Measurements from ENCODE around the gene CD52. TPM values are rescaled to one million over a fixed set of nuclear protein-coding genes. Genes with fewer than 3 reads are reported as not detected.

The CD52 gene
- 295 and 297 TPM in 2 replicates for total RNA-seq

- Mint-ChIP-seq H3K4me1 (peaks cover 64% of the 10 kb centered on the region), H3K36me3 (ENCODE audit: low read depth) (peaks cover 34% of the 10 kb centered on the region)
Measured at GRCh38 chr1:26317612-26318337, at the start of gene CD52. TSS of gene CD52 (plus strand) at chr1:26317958. CDS start at chr1:26318018, 60 bp downstream.

GRCh38 chr1:26268290-26269197 lies 49.2 kb upstream of the CD52 start:
- Mint-ChIP-seq H3K36me3 (ENCODE audit: low read depth) (peaks cover 68% of the 10 kb centered on the region), H3K4me1 (peaks cover 5% of the 10 kb centered on the region), H3K27ac (no peak overlapping the region), H3K9me3 (peaks cover 3% of the 10 kb centered on the region), H3K4me3 (no peak overlapping the region), H3K27me3 (no peaks in the 10 kb centered on the region)
- DNase-seq, result no peak
- intact Hi-C loops (cut with micrococcal nuclease), result no loop called here

More at GRCh38 chr1:26317612-26318337, at the start of gene CD52:
- Mint-ChIP-seq H3K27ac (peak within 1 kb of the TSS; percentile 96), H3K9me3 (no peaks in the 10 kb centered on the region), H3K27me3 (no peaks in the 10 kb centered on the region), H3K4me3 (peak within 1 kb of the TSS; percentile 82)
- intact Hi-C loops (cut with micrococcal nuclease), result loop anchor here (2.0 to 5.0 kb wide), 2 partner anchors 155 to 263 kb away; partner anchors contain the start of gene HMGN2
- DNase-seq, result peak; percentile 94

- intact Hi-C loops (cut with micrococcal nuclease), result no loop called here
- H3K4me1 Mint-ChIP-seq, result peaks cover 7% of the 10 kb centered on the region
Measured at GRCh38 chr1:26269198-26269550, 48.6 kb upstream of the CD52 start.

GRCh38 chr1:26274801-26275425 lies 42.8 kb upstream of the CD52 start:
- peak; percentile 57 for DNase-seq
- H3K36me3 Mint-ChIP-seq (ENCODE audit: low read depth), result peaks cover 52% of the 10 kb centered on the region
- peaks cover 46% of the 10 kb centered on the region for H3K4me1 Mint-ChIP-seq
- H3K9me3 Mint-ChIP-seq, result no peaks in the 10 kb centered on the region
- H3K27ac Mint-ChIP-seq, result peak overlapping the region; percentile 96
- H3K27me3 Mint-ChIP-seq, result no peaks in the 10 kb centered on the region
- intact Hi-C loops (cut with micrococcal nuclease), result loop anchor here (1.0 to 5.0 kb wide), 7 partner anchors 46 to 307 kb away; partner anchors contain the start of genes C1orf232, DHDDS, HMGN2 and PDIK1L
- peak overlapping the region; percentile 27 for H3K4me3 Mint-ChIP-seq

More at GRCh38 chr1:26269198-26269550, 48.6 kb upstream of the CD52 start:
- H3K36me3 Mint-ChIP-seq (ENCODE audit: low read depth), result peaks cover 65% of the 10 kb centered on the region
- peaks cover 3% of the 10 kb centered on the region for H3K9me3 Mint-ChIP-seq
- H3K27ac Mint-ChIP-seq, result no peak overlapping the region
- DNase-seq, result no peak
- H3K27me3 Mint-ChIP-seq, result no peaks in the 10 kb centered on the region
- H3K4me3 Mint-ChIP-seq, result no peak overlapping the region

DNA sequence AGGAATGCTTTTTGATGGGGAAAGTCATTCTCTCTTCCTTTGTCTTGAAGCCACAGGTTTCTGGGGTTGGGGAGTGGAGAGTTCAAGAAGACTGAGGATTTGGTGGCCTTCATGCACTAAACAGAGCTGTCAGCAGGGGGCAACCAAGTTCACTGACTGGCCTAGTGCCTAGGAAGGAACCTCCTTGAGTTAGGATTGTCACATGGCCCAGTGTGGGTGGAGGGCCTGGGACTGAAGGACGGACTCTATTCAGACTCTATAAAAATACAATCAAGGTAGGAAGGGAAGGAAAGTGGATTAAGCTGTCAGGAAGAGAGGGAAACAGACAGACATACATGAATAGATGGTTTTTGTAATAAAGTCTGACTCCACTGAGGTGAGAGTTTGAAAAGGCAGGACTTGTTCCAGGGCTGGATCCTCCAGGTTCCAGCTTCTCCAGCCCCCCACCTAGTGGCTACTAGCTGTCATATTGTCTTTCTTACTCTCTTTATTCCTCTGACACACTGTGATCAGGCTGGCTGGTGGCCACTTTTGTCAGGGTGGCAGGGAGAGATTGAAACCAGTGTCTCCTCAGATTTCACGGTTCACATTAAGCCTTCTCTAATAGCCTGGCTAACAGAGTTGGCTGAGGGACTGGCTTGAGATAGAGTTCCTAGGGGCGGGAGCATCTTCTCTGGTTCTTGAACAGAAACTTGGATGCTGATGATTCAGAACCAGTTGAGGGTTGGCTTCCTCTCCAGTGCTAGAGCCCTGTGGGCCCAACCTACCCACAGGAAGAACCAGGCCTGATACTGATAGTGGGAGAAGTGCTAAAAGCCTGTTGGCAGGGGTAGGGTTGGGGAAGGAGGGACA lies 42.0 kb upstream of the CD52 start:
- H3K36me3 Mint-ChIP-seq (ENCODE audit: low read depth), result peaks cover 52% of the 10 kb centered on the region
- H3K4me3 Mint-ChIP-seq, result peak overlapping the region; percentile 79
- peak; percentile 93 for DNase-seq

DNA sequence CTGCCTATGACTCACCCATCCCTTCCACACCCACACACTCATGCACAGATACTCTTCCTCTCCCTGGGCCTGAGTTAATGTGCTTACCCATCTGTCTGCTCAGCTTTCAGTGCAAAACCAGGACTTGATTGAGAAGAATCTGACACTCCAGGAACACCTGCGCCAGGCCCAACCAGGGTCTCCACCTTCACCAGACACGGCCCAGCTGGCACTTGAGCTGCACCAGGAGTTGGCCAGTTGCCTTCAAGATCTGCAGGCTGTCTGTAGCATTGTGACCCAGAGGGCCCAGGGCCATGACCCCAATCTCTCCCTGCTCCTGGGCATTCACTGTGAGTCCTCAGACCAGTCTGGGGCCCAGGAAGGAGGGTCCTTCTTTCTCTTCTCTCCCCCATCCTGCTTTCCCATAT lies 41.3 kb upstream of the CD52 start:
- peak overlapping the region; percentile 96 for H3K27ac Mint-ChIP-seq
- peaks cover 54% of the 10 kb centered on the region for H3K4me1 Mint-ChIP-seq
- no peaks in the 10 kb centered on the region for H3K9me3 Mint-ChIP-seq
- H3K4me3 Mint-ChIP-seq, result peak overlapping the region; percentile 79
- H3K36me3 Mint-ChIP-seq (ENCODE audit: low read depth), result peaks cover 55% of the 10 kb centered on the region
- no peaks in the 10 kb centered on the region for H3K27me3 Mint-ChIP-seq
- no peak for DNase-seq
- intact Hi-C loops (cut with micrococcal nuclease), result loop anchor here (1.0 to 5.0 kb wide), 9 partner anchors 8 to 306 kb away; partner anchors contain the start of genes C1orf232, DHDDS, HMGN2 and PDIK1L

More for the DNA sequence above, 42.0 kb upstream of the CD52 start:
- H3K4me1 Mint-ChIP-seq, result peaks cover 48% of the 10 kb centered on the region
- no peaks in the 10 kb centered on the region for H3K9me3 Mint-ChIP-seq
- no peaks in the 10 kb centered on the region for H3K27me3 Mint-ChIP-seq
- intact Hi-C loops (cut with micrococcal nuclease), result loop anchor here (1.0 to 5.0 kb wide), 11 partner anchors 8 to 306 kb away; partner anchors contain the start of genes C1orf232, DHDDS, HMGN2 and PDIK1L
- peak overlapping the region; percentile 96 for H3K27ac Mint-ChIP-seq

DNA sequence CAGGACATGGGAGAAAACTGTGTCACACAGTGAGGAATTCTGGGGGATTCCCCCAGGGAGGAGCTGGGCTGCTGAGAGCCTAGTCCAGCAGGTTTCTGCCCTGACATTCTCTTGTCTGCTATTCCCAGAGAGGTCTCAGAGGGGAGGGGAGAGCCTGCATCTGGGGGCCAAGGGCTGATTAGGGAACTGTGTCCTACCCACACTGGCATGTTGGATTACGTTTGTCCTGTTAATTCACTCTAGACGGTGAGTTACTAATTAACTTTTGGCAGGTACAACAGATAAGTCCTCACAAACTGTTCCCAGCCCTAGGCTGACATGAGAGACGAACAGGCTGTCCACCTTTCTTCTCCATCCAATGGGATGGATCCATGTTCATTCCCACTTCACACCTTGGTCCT lies 40.5 kb upstream of the CD52 start:
- Mint-ChIP-seq H3K9me3 (no peaks in the 10 kb centered on the region), H3K36me3 (ENCODE audit: low read depth) (peaks cover 54% of the 10 kb centered on the region), H3K4me1 (peaks cover 59% of the 10 kb centered on the region), H3K27me3 (no peaks in the 10 kb centered on the region), H3K27ac (peak overlapping the region; percentile 96), H3K4me3 (peak overlapping the region; percentile 79)
- DNase-seq, result peak; percentile 56
- intact Hi-C loops (cut with micrococcal nuclease), result loop anchor here (5.0 kb wide), 5 partner anchors 110 to 305 kb away; partner anchors contain the start of genes C1orf232, DHDDS, HMGN2 and PDIK1L

- H3K27ac Mint-ChIP-seq, result peak overlapping the region; percentile 87
- H3K27me3 Mint-ChIP-seq, result no peaks in the 10 kb centered on the region
- peak overlapping the region; percentile 55 for H3K4me3 Mint-ChIP-seq
- no peaks in the 10 kb centered on the region for H3K9me3 Mint-ChIP-seq
- peaks cover 57% of the 10 kb centered on the region for H3K36me3 Mint-ChIP-seq (ENCODE audit: low read depth)
- H3K4me1 Mint-ChIP-seq, result peaks cover 63% of the 10 kb centered on the region
- intact Hi-C loops (cut with micrococcal nuclease), result loop anchor here (5.0 kb wide), 5 partner anchors 110 to 305 kb away; partner anchors contain the start of genes C1orf232, DHDDS, HMGN2 and PDIK1L
- peak; percentile 56 for DNase-seq
Measured at GRCh38 chr1:26277719-26278118, 40.0 kb upstream of the CD52 start.

DNA sequence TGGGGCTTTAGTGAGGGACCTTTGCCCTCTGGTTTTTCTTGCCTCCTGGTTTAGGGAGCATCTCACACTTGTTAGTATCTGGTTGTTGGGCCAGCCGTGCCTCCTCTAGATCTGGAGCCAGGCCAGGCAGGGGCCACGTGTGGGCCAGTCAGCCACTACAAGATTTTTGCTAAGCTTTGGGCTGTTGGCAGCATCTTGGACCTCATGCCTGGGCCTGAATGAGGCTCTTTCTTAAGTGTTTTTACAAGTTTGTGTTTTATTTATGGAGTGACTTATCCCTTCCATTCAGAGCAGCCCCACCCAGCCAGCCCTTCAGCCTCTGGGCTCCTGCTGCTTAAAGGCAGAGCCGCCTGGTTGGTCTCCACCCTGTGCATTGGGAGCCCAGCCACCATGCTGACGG lies 39.5 kb upstream of the CD52 start:
- intact Hi-C loops (cut with micrococcal nuclease), result loop anchor here (5.0 kb wide), 5 partner anchors 111 to 304 kb away; partner anchors contain the start of genes C1orf232, DHDDS, HMGN2 and PDIK1L
- H3K27ac Mint-ChIP-seq, result peak overlapping the region; percentile 87
- peaks cover 59% of the 10 kb centered on the region for H3K36me3 Mint-ChIP-seq (ENCODE audit: low read depth)
- H3K4me3 Mint-ChIP-seq, result peak overlapping the region; percentile 55
- DNase-seq, result peak; percentile 58
- peaks cover 68% of the 10 kb centered on the region for H3K4me1 Mint-ChIP-seq
- H3K9me3 Mint-ChIP-seq, result no peaks in the 10 kb centered on the region
- no peaks in the 10 kb centered on the region for H3K27me3 Mint-ChIP-seq

GRCh38 chr1:26278724-26279455 lies 38.9 kb upstream of the CD52 start:
- H3K4me1 Mint-ChIP-seq, result peaks cover 73% of the 10 kb centered on the region
- H3K27ac Mint-ChIP-seq, result peak overlapping the region; percentile 97
- H3K9me3 Mint-ChIP-seq, result no peaks in the 10 kb centered on the region
- intact Hi-C loops (cut with micrococcal nuclease), result loop anchor here (5.0 kb wide), 5 partner anchors 112 to 303 kb away; partner anchors contain the start of genes C1orf232, DHDDS, HMGN2 and PDIK1L
- H3K36me3 Mint-ChIP-seq (ENCODE audit: low read depth), result peaks cover 63% of the 10 kb centered on the region
- DNase-seq, result peak; percentile 81
- H3K4me3 Mint-ChIP-seq, result peak overlapping the region; percentile 96
- H3K27me3 Mint-ChIP-seq, result no peaks in the 10 kb centered on the region

- H3K36me3 Mint-ChIP-seq (ENCODE audit: low read depth), result peaks cover 60% of the 10 kb centered on the region
Measured at GRCh38 chr1:26279456-26280332, 38.1 kb upstream of the CD52 start, which contains the start of gene SH3BGRL3. TSS of gene SH3BGRL3 (plus strand) at chr1:26280086. CDS start at chr1:26280156, 70 bp downstream.

More at GRCh38 chr1:26279456-26280332, 38.1 kb upstream of the CD52 start, which contains the start of gene SH3BGRL3:
- H3K4me1 Mint-ChIP-seq, result peaks cover 74% of the 10 kb centered on the region
- no peaks in the 10 kb centered on the region for H3K9me3 Mint-ChIP-seq
- peak; percentile 97 for DNase-seq
- peak within 1 kb of the TSS; percentile 97 for H3K27ac Mint-ChIP-seq
- intact Hi-C loops (cut with micrococcal nuclease), result loop anchor here (5.0 kb wide), 5 partner anchors 112 to 303 kb away; partner anchors contain the start of genes C1orf232, DHDDS, HMGN2 and PDIK1L
- H3K27me3 Mint-ChIP-seq, result no peaks in the 10 kb centered on the region
- peak within 1 kb of the TSS; percentile 96 for H3K4me3 Mint-ChIP-seq

All from activated CD4-positive, alpha-beta T cell treated with anti-CD3 and anti-CD28 coated beads, Interleukin-2, amount 10 ng/mL, durations not matched to agents 24 days and 14 days (primary cell).